Stimulated activated CD8-positive, alpha-beta memory T cell treated with anti-CD3 and anti-CD28 coated beads, Interleukin-15, amount 100 ng/mL, for 1 hour (primary cell): ENCODE measurements around the gene C14orf93.
A peak's percentile ranks its signal among the peaks of the same experiment; 100 is the strongest.

Experiments used
- DNase-seq: peaks from one replicate; pipeline ENCODE4 v3.0.0-alpha.2; 2020; ENCODE audit warnings: low read depth

Gene C14orf93

DNA sequence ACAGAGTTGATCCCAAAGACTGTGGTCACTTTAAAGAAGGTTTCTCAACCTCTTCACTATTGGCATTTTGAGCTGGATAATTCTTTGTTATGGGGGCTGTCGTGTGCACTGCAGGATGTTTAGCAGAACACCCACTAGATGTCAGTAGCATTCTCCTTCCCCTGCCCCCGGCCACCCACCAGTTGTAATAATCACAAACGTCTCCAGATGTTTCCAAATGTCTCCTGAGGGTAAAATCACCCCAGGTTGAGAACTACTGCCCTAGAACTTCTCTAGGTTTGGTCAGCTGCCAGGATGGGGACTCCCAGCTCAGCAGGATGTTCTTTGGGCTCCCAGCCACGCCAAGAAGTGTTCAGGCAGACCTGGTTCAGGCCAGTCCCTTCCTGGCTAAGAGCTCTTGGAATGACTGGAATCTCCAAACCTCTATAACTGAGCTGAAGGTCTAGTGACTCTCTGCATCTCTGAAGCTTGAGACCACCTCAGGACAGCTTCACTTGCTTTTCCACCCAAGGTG is 15.1 kb downstream of the C14orf93 start:
- DNase-seq, result no peak

GRCh38 chr14:22993517-22993916 is 16.4 kb downstream of the C14orf93 start:
- no peak for DNase-seq

GRCh38 chr14:22991852-22992251 is 18.1 kb downstream of the C14orf93 start:
- no peak for DNase-seq

DNA sequence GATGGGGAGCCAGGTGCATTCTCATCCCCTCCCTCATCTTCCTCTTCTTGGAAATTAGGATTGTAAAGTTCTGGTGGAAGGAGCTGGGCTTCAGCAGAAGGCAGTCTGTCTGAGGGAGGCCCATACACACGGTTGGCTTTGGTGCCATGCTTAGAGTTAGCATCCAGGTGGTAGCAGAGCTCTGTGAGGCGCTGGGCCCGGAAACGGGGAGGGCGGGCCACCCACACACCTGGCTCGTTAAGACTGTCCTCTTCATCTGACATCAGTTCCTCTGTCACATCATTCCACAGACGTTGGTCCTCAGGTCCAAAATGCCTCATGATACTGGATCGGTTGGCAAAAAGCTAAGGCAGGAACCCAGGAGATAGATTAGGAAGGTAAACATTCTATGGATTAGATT is 22.7 kb downstream of the C14orf93 start:
- no peak for DNase-seq

- peak; percentile 84 for DNase-seq
Measured at GRCh38 chr14:22986508-22987054, 23.4 kb downstream of the C14orf93 start.

DNA sequence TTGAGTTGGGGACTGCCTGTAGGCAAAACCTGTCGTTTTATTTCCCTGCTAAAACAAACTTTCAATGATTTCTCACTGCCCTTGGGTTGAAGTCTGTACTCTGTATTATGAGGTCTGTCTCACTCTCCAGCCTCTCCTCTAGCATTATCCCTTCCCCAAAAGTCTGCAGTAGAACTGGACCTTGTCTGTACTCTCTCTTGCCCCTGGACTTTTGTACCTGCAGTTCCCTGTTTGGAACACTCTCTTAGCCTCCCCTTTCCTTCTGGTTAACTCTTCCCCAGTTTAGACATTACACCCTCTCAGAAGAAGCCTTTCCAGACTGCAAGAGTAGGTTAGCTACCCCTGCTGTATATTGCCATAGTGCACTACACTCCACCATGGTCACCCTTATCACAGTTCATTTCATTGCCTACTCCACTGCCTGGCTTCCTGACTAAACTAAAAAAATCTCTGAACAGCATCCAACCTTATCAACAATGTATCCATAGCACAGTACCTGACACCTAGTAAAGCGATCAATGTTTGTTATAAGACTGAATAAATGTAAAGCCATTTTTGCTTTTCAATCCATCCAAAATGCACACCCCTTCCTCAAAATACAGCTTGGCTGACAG is 23.9 kb downstream of the C14orf93 start:
- DNase-seq, result no peak

DNA sequence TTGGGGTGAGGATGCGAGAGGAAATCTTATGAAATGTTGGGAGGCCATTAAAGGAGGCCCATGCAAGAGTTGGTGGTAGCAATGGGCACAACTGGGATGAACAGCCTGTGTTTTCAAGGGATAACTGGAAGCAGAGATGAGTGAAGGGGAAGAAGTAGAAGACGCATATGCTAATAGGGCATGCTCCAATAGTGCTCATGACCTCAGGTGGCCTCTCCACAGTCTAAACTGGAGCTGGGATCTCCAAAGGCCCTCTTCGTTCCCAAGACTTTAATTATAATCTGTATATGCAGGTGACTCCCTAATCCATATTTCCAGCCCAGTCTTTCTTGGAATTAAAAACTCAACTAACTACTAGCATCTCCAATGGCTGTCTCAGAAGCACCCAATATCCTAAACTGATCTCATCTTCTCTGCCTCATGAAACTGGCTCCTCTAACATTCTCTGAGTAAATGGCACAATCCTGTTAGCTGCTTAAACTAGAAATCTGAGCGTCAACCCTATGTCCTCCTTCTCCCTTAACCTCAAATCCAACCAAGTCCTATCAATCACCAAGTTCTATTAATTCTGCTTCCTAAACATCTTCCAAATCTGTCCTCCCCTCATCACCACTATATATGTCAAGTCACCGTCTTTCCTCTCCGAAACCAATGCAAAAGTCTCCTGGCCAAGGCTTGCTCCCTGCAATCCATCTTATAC is 24.8 kb downstream of the C14orf93 start:
- DNase-seq, result no peak

DNA sequence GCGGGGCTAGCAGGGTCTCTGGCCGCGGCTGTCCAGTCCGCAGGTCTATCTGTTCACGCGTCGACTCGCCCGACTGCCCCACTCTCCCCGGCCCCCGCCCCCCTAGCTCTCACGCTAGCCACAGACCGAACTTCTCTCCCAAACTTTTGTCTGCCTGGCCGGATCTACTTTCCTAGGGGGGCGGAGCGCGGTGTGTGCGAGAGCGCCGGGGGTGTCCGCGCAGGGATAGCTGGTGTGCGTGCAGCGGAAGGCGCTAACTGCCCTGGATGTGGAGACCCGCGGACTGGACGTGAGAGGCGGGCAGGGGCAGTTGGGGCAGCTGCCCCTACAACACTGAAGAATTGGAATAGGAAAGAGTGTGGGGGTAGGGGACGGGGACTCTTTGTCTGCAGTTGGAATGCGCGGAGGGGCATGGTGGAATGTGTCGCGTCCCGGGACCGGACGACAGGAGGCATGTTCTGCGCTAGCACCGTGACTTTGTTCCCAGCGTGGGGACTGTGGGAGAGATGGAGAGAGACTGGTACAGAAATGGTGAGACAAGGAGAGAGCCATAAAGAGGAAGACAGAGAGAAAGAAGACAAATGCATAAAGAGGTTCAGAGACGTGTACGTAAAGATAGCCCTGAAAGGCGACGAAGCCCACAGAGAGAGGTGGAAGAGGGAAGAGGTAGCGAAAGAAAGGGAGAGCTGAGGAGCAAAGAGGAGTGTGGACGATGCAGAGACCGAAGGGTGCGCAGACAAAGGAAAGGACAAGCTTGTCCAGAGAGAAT is 27.3 kb downstream of the C14orf93 start, which contains the start of gene AJUBA:
Gene AJUBA (minus strand): TSS at position 75 of the 769 bp plus-strand sequence. CDS start 285 bp downstream, outside the sequence.
- DNase-seq, result peak; percentile 49

DNA sequence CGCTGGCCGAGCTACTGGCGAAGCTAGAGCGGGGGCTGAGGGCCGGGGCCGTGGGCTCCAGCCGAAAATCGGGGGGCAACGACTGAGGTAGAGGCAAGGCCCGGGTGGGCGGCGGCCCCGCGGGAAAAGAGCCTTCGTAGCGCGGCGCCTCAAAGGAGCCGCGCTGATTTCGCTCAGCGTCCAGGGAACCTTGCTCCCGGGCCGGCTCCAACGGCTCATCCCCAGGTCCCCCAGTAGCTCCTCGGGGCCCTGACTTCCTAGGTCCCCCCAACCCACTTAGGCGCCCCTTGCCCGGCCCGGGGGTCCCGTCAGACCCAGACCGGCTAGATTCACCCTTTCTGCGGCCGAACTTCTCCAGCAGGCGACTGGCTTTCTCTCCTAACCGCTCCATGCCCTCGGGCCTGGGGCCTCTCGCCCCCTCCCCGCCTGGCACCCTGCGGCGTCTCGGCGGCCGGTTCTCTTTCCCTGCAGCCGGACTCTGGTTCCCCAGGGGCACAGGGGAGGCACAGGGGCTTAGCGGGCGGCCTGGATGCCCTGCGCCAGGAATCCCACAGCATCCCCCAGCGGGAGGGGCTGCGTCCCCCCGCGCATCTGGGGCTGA is 28.0 kb downstream of the C14orf93 start:
- DNase-seq, result no peak

GRCh38 chr14:22981090-22981875 is 28.7 kb downstream of the C14orf93 start:
- no peak for DNase-seq

DNA sequence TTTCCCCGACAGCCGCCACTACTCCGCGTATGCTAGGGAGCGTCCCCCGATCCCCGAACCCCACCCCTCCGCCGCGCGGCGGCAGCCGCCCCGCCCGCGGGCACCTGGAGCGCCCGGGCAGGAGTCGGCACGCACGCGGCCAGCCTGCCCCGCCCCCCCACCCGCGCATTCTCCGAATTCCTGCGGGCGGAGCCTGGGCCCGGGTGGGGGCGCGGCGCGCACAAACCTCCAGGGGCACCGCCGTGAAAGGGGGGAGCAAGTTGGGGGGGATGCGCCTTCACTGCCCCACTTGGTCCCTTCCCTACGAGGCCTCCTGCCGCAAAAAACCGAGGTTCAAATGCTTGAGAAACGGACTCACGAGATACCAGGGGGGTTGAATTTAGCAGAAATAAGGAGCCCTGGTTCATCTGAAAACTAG is 29.3 kb downstream of the C14orf93 start:
- no peak for DNase-seq

DNA sequence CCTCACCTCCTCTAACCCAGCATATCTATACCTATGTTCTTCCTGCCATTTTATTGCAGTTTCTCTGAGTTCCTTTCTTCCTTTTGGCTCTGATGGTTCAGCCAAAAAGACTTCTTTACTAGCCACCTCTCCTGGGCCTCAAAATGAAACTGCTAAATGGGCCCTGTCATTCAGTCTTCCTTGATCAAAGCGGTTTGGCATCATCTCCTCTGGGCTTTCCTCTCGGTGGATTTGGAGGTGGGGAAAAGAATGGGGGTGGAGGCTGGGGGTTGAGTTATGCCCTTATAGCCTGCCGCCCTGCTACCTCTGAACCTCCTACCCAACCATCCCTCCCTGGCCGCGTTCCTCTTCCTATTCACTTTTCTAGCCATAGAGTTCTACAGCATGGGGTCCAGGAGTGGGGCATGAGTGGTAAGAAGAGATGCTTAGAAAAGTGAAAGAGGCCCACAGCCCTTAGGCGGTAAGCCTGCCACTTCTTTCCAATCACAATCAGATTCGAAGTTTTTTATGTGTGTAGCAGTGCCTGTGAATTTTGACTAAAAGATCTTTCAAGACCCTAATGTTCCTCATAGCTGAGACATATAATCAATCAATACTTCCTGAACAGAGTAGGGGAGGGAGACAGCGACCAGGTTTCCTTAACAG is 30.1 kb downstream of the C14orf93 start:
- no peak for DNase-seq

DNA sequence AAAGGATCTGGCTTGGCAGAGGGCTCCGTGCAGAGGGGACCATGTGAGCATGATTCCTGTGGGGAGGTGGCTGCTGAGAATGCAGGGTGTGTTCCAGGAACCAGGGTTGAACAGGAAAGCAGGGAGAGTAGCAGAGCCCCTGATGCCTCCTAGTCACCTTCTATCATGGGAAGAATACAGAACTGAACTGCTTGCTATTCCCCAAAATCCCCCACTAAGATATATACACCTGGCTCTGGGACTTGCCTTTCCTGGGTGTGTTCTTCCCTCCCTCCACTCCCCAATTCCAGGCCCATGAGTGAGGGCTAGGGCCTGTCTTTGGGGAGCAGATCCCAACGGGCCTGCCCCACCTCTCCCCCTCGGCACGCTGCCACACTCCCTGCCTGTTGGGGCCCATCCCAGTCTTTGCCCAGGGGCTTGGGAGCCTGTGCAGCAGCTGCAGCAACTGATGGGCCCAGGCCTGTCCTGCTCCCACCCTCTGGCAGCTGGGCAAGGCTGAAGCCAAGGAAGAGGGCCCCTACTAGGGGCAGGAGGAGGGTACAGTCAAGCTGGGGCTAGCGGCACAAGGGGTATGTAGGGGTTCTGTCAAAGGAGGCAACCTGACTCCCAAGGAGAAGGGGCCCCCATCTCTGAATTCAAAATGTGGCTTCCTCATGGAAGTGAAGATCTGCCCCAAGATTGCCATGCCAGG is 30.8 kb downstream of the C14orf93 start:
- DNase-seq, result no peak

GRCh38 chr14:22978487-22978837 is 31.5 kb downstream of the C14orf93 start:
- no peak for DNase-seq

- DNase-seq, result no peak
Measured at GRCh38 chr14:22977684-22978486, 32.1 kb downstream of the C14orf93 start.

DNA sequence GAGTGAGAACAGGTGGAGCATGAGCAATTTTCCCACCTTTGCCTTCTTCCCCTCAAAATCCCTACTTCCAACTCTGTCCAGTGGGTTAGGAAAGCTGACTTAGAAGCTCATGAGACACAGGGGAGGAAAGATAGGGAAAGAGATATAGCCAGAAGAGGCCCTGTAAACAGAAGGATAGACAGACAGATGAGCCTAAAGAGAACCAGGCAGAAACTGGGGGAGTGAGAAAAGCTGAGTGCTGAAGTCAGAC is 32.6 kb downstream of the C14orf93 start:
- DNase-seq, result no peak

GRCh38 chr14:22976620-22977433 is 33.1 kb downstream of the C14orf93 start:
- DNase-seq, result no peak

- DNase-seq, result no peak
Measured at GRCh38 chr14:22974530-22975313, 35.2 kb downstream of the C14orf93 start.
